Stomach smooth muscle (tissue), 2 donors: ENCODE measurements around the gene CRISP3.
"Not testable (repeated sequence)": the region's sequence is repeated elsewhere in the genome, so short reads cannot be mapped to it uniquely, and the experiment has no call there.

Experiments
- H3K27ac ChIP-seq: one replicate; pipeline ENCODE4 v1.7.0; 2013; ENCODE audit warnings: mild to moderate bottlenecking, low read length, inconsistent platforms
- H3K27me3 ChIP-seq, 2 donors: one replicate each; pipeline ENCODE4 v1.7.0; 2013; ENCODE audit warnings: low read length in 2 of 2; ENCODE audit not compliant: insufficient read depth in 2 of 2, control insufficient read depth in 1 of 2
- H3K36me3 ChIP-seq, 2 donors: one replicate each; pipeline ENCODE4 v1.7.0; 2013; ENCODE audit warnings: low read length in 2 of 2; ENCODE audit not compliant: control insufficient read depth in 2 of 2, insufficient read depth in 2 of 2
- H3K4me1 ChIP-seq: one replicate; pipeline ENCODE4 v1.7.0; 2013; ENCODE audit warnings: low read length; ENCODE audit not compliant: control insufficient read depth, insufficient read depth
- H3K4me3 ChIP-seq, 2 donors: one replicate each; pipeline ENCODE4 v1.7.0; 2013; ENCODE audit warnings: low read length in 2 of 2
- H3K9ac ChIP-seq, 2 donors: one replicate each; pipeline ENCODE4 v1.7.0; 2013; ENCODE audit warnings: low read length in 2 of 2, mild to moderate bottlenecking in 1 of 2
- H3K9me3 ChIP-seq, 2 donors: one replicate each; pipeline ENCODE4 v1.7.0; 2013; ENCODE audit warnings: low read length in 2 of 2; ENCODE audit not compliant: control insufficient read depth in 2 of 2
- donor health status: healthy.
- donor health status: Pancreatic carcinoma.

CRISP3 gene

GRCh38 chr6:49743429-49743828, 759 bp downstream of the CRISP3 start:
- Histone ChIP-seq H3K4me1 (no peaks in the 10 kb centered on the region), H3K9me3 (no peaks in the 10 kb centered on the region), H3K27ac (no peak overlapping the region), H3K4me3 (no peak overlapping the region), H3K9ac (no peak overlapping the region), H3K36me3 (no peaks in the 10 kb centered on the region), H3K27me3 (no peaks in the 10 kb centered on the region)

GRCh38 chr6:49739423-49739822, 4.8 kb downstream of the CRISP3 start:
- Histone ChIP-seq H3K27me3 (no peaks in the 10 kb centered on the region), H3K4me1 (no peaks in the 10 kb centered on the region), H3K27ac (no peak overlapping the region), H3K36me3 (no peaks in the 10 kb centered on the region), H3K9ac (no peak overlapping the region), H3K4me3 (no peak overlapping the region), H3K9me3 (no peaks in the 10 kb centered on the region)

DNA sequence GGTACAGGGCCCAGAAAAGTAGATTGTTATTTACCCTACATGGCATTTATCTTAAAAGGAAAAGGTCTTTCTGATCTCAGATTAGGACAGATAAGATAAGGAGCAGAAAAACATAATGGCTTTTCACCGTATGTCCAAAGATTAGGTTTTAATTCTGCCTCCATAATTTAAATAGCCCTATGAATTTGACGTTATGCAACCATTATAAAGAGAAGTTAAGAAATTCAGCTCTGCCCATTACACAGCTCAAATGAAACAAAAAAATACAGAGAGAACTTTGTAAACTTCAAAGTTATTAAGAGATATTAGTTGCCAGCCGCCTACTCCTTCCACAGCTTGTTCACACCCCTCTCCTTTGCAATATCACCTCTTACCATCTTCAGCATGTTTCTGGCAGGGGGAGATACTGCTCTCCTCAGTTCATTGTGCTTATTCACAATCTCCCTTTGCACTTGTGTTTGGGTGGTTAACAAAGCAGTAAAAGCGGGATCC, 8.1 kb downstream of the CRISP3 start:
- H3K9me3 ChIP-seq, result no peaks in the 10 kb centered on the region
- H3K36me3 ChIP-seq, result no peaks in the 10 kb centered on the region
- H3K4me3 ChIP-seq, result no peak overlapping the region
- H3K27me3 ChIP-seq, result no peaks in the 10 kb centered on the region
- no peaks in the 10 kb centered on the region for H3K4me1 ChIP-seq
- no peak overlapping the region for H3K27ac ChIP-seq
- no peak overlapping the region for H3K9ac ChIP-seq

DNA sequence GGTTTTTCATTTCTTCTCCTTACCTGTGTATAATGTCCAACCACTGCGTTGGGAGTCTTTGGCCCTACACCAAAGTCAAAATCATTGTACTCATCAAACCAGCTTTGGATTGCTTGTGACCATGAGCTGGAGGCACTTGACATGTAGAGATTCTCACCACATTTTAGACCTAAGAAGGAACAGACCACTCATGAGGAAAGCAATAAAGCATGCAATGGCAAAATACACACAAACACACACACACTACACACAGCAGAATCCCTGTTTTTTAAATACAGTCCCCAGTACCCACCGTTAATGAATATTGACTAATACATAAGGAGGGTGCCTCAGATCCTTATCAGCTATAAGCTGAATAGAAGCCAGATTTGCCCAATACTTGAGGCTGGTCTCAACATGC, 10.5 kb downstream of the CRISP3 start:
- H3K9ac ChIP-seq, result no peak overlapping the region
- no peaks in the 10 kb centered on the region for H3K4me1 ChIP-seq
- H3K4me3 ChIP-seq, result no peak overlapping the region
- no peaks in the 10 kb centered on the region for H3K9me3 ChIP-seq
- H3K36me3 ChIP-seq, result no peaks in the 10 kb centered on the region
- no peaks in the 10 kb centered on the region for H3K27me3 ChIP-seq
- H3K27ac ChIP-seq, result no peak overlapping the region

DNA sequence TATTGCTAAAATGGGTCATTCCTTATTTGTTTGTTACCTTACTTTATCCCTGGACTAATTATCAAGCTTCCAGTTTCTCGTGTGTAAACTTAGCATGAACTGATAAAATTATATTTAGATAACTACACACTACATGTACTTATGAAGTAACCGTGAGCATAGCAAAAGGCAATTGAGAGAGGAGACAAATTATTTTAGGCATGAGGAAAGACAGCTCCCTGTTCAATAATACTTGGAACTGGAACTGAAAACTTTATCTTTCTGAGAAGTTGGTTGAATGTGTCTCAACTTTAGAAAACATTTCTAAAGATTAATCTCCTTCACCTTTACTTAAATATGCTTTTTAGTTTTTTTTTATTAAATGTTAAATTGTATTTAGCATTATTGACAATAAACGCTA, 11.4 kb downstream of the CRISP3 start:
- no peak overlapping the region for H3K4me3 ChIP-seq
- no peaks in the 10 kb centered on the region for H3K9me3 ChIP-seq
- no peaks in the 10 kb centered on the region for H3K4me1 ChIP-seq
- no peak overlapping the region for H3K27ac ChIP-seq
- no peak overlapping the region for H3K9ac ChIP-seq
- no peaks in the 10 kb centered on the region for H3K36me3 ChIP-seq
- H3K27me3 ChIP-seq, result no peaks in the 10 kb centered on the region

DNA sequence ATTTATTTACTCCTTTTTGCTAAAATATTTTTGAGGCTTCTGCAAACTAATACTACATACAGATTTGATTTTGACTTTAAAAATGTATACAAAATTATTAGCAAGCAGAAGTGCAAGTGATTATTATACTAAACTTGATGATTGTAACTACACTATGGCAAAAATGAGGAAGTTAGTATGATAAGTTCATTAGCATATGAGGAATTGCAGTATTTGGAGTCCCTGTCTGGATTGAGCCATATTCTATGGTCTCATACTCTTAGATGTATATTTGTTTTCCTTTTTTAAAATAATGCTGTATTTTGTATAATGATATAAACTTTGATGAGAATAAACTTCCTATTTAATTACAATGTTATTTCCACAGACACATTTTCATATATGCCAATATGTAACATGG, 13.9 kb downstream of the CRISP3 start:
- H3K27me3 ChIP-seq, result no peaks in the 10 kb centered on the region
- H3K27ac ChIP-seq, result no peak overlapping the region
- H3K4me1 ChIP-seq, result no peaks in the 10 kb centered on the region
- H3K4me3 ChIP-seq, result no peak overlapping the region
- H3K9me3 ChIP-seq, result no peaks in the 10 kb centered on the region
- no peak overlapping the region for H3K9ac ChIP-seq
- no peaks in the 10 kb centered on the region for H3K36me3 ChIP-seq

GRCh38 chr6:49723917-49724316, 20.3 kb downstream of the CRISP3 start:
- not testable (repeated sequence) for H3K36me3 ChIP-seq, H3K27me3 ChIP-seq, H3K9me3 ChIP-seq, H3K9ac ChIP-seq, H3K4me3 ChIP-seq, H3K27ac ChIP-seq, H3K4me1 ChIP-seq

GRCh38 chr6:49721297-49721696, 22.9 kb downstream of the CRISP3 start:
- H3K9me3 ChIP-seq, result peaks cover 2 to 4% of the 10 kb centered on the region in 2 donors
- H3K36me3 ChIP-seq, result no peaks in the 10 kb centered on the region
- H3K9ac ChIP-seq, result no peak overlapping the region
- no peaks in the 10 kb centered on the region for H3K27me3 ChIP-seq
- no peak overlapping the region for H3K4me3 ChIP-seq
- no peaks in the 10 kb centered on the region for H3K4me1 ChIP-seq
- no peak overlapping the region for H3K27ac ChIP-seq

GRCh38 chr6:49720372-49720771, 23.8 kb downstream of the CRISP3 start:
- Histone ChIP-seq H3K9me3 (peaks cover 2 to 4% of the 10 kb centered on the region in 2 donors), H3K27me3 (no peaks in the 10 kb centered on the region), H3K4me1 (no peaks in the 10 kb centered on the region), H3K4me3 (no peak overlapping the region), H3K9ac (no peak overlapping the region), H3K27ac (no peak overlapping the region), H3K36me3 (no peaks in the 10 kb centered on the region)

DNA sequence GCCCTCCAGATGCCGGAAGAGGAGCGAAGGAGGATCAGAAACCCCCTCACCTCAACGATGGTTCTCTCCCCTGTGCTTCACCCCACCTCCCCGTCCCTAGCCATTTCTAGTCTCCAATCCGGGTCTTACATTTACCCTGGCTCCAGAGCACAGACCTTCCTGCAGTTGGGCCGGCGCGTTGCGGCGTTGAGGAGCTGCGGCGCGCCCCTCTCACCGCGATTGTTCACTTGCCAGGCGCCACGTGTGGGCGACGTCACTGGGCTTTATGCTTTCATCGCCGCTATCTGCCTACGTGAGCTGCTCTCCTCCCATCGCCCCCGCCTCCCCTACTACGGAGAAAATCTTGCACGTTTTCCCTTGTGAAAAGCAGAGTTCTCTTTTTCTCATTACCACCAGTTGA, 30.8 kb downstream of the CRISP3 start, which contains the start of gene CRISP2:
CRISP2 (minus strand) TSS at position 198 of the 400 bp plus-strand sequence. CDS start 4,347 bp downstream, outside the sequence.
- no peaks in the 10 kb centered on the region for H3K27me3 ChIP-seq
- no peaks in the 10 kb centered on the region for H3K9me3 ChIP-seq
- H3K36me3 ChIP-seq, result no peaks in the 10 kb centered on the region
- no peak within 1 kb of the TSS for H3K27ac ChIP-seq
- H3K9ac ChIP-seq, result no peak within 1 kb of the TSS
- no peaks in the 10 kb centered on the region for H3K4me1 ChIP-seq
- H3K4me3 ChIP-seq, result no peak within 1 kb of the TSS

DNA sequence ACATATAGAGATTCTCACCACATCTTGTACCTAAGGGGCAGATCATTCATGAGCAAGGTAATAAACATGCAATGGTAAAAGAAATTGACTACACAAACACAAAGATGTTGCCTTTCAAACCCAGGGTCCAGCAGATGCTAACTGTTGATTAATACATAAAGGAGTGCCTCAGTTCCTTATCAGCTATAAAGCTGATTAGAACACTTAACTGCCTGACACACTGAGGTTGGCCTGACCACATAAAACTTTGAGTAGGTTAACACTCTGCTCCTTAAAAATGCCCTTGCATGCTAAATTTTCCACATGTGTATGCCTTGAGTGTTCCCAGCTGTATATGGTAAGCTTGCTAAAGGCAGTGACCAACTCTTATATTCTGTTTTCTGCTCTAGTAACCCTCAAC, 45.7 kb downstream of the CRISP3 start:
- H3K27me3 ChIP-seq, result no peaks in the 10 kb centered on the region
- no peak overlapping the region for H3K27ac ChIP-seq
- no peaks in the 10 kb centered on the region for H3K36me3 ChIP-seq
- H3K4me3 ChIP-seq, result no peak overlapping the region
- H3K4me1 ChIP-seq, result no peaks in the 10 kb centered on the region
- H3K9ac ChIP-seq, result no peak overlapping the region
- H3K9me3 ChIP-seq, result peaks cover 0 to 7% of the 10 kb centered on the region in 2 donors
